Stimulated activated CD8-positive, alpha-beta memory T cell treated with anti-CD3 and anti-CD28 coated beads, Interleukin-7, amount 100 ng/mL, for 24 hours (primary cell): ENCODE data around the gene YARS2.

ENCODE experiments used
- DNase-seq: peaks from one replicate; pipeline ENCODE4 v3.0.0-alpha.2; 2020; ENCODE audit warnings: low read depth

The YARS2 gene

GRCh38 chr12:32755654-32756475, at the start of gene YARS2:
Gene YARS2, minus strand, starts transcription at chr12:32755897. Its CDS starts 23 bp downstream, at chr12:32755874.
- peak; percentile 74 for DNase-seq

GRCh38 chr12:32804301-32804700, 48.6 kb upstream of the YARS2 start:
- DNase-seq: no peak

- no peak for DNase-seq
Observed at GRCh38 chr12:32801269-32801980, 45.7 kb upstream of the YARS2 start.

- no peak for DNase-seq
Observed at GRCh38 chr12:32794281-32794680, 38.6 kb upstream of the YARS2 start.

GRCh38 chr12:32789916-32790315, 34.2 kb upstream of the YARS2 start:
- DNase-seq: no peak

- DNase-seq: no peak
Observed at GRCh38 chr12:32789446-32789845, 33.7 kb upstream of the YARS2 start.

- no peak for DNase-seq
Observed at GRCh38 chr12:32788405-32788804, 32.7 kb upstream of the YARS2 start.

- DNase-seq: no peak
Observed at GRCh38 chr12:32785557-32785956, 29.9 kb upstream of the YARS2 start.

GRCh38 chr12:32783029-32783428, 27.3 kb upstream of the YARS2 start:
- no peak for DNase-seq

- no peak for DNase-seq
Observed at GRCh38 chr12:32780071-32780470, 24.4 kb upstream of the YARS2 start.

GRCh38 chr12:32777691-32778175, 22.0 kb upstream of the YARS2 start:
- no peak for DNase-seq

- DNase-seq: no peak
Observed at GRCh38 chr12:32777159-32777558, 21.5 kb upstream of the YARS2 start.

- DNase-seq: no peak
Observed at GRCh38 chr12:32776258-32776657, 20.6 kb upstream of the YARS2 start.

GRCh38 chr12:32773691-32774090, 18.0 kb upstream of the YARS2 start:
- no peak for DNase-seq

- DNase-seq: no peak
Observed at GRCh38 chr12:32770141-32770540, 14.4 kb upstream of the YARS2 start.

- no peak for DNase-seq
Observed at GRCh38 chr12:32768518-32768917, 12.8 kb upstream of the YARS2 start.

GRCh38 chr12:32765906-32766305, 10.2 kb upstream of the YARS2 start:
- DNase-seq: no peak

GRCh38 chr12:32761716-32762115, 6.0 kb upstream of the YARS2 start:
- no peak for DNase-seq

GRCh38 chr12:32757157-32757556, 1.5 kb upstream of the YARS2 start:
- DNase-seq: no peak

GRCh38 chr12:32756476-32757066, 874 bp upstream of the YARS2 start:
- DNase-seq: no peak

GRCh38 chr12:32755051-32755653, 545 bp downstream of the YARS2 start:
- peak; percentile 43 for DNase-seq

- no peak for DNase-seq
Observed at GRCh38 chr12:32754111-32754510, 1.6 kb downstream of the YARS2 start.
